DMS114 treated with DMSO at 0.1 percent for 48 hours (cell line): ENCODE measurements around the gene STRIP1.

Experiments used
- DNase-seq: peaks from one replicate; lab custom pipeline; 2025; ENCODE audit not compliant: unreplicated experiment; lab: John Stamatoyannopoulos, UW

Gene STRIP1

DNA sequence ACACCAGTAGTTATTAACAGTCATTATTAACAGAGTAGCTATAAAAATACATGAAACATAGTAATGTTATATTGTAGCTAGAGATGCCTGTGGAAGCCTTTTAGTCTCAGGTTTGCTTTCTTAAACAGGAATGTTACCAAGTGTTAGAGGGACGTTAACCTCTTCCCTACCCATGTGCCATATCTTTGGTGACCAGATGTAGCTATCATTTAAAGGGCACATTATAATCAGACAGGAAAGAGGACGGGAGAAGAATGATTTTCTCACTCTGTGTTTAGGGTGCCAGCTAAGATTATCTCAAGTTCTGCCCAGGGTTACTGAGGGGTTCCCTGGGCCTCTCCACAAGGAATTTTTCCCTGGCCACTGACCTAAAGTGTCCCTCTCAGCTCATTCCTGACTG is 57.0 kb downstream of the STRIP1 start:
- DNase-seq: no peak

DNA sequence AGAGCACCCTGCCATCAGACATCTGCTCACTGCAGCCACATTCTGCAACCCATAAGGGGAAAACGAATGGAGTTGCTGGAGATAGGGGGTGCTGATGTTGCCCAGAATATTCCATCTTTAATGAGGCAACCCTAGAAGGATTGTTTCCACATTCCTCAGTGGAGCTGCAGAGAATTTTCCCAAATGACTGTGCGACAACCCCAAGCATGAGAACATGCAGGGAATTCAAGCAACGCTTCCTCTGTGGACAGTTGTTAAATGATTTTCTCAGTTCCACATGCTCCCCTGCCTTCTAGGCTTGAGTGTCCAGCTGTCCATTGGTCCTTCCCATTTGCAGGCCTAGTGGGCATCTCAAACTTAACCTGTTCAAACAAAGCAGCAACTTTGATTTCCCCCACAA is 57.4 kb downstream of the STRIP1 start:
- no peak for DNase-seq

DNA sequence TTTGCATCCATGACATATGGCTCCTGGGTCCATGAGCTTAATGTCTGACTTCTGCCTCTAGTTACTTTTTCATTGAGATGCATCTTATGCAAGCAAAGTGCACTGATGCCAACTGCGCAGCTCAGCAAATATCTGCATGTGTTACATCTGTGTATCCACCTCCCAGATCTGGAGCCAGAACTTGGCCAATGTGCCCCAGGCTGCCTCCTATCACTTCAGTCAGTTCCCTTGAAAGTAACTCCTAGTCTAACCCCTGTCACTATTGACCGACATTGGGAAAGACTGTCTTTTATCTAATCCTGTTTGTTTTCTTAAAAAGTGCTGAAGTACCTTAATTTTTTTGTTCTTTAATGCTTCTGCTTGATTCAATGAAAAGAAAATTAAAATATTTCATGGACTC is 58.6 kb downstream of the STRIP1 start:
- DNase-seq: no peak

- DNase-seq: no peak
Observed at GRCh38 chr1:110094931-110095654, 60.7 kb downstream of the STRIP1 start.

GRCh38 chr1:110097507-110098221 is 63.2 kb downstream of the STRIP1 start:
- DNase-seq: no peak

DNA sequence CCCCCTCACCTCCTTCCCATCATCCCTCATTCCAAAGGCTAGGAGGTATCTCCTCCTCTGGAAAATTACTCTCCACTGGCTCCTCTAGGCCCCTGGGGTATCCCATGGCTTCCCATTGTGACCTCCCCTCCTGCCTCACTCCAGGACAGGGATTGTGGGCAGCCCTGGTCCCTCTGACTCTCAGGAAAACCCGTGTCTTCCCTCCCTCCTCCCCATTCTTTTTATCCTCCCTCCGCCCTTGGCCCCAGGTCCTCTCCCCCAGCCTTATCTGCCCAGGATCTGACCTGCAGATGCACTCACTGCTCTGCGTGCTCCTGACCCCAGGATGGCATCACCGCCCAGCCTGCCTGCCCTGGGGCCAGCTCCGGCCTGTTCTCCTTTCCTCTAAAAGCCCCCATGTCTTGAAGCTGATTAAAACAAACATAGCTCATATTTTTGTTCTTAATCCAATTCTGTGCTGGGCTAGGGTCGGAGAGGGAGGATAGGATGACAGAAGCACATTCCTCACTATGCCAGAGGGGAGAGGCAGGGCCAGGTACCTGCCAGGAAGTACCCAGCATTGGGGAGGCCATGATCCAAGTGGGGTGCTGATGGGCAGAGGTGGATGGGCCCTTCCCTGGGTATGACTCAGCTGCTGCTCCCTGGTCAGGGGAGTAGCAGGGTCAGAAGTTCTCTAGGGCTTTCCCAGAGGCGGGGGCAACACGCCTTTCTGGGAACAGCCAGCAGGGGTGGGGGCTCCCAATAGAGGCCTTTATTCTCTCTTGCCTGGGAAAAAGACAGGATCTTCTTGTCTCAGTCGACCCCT is 64.0 kb downstream of the STRIP1 start:
- DNase-seq: no peak

DNA sequence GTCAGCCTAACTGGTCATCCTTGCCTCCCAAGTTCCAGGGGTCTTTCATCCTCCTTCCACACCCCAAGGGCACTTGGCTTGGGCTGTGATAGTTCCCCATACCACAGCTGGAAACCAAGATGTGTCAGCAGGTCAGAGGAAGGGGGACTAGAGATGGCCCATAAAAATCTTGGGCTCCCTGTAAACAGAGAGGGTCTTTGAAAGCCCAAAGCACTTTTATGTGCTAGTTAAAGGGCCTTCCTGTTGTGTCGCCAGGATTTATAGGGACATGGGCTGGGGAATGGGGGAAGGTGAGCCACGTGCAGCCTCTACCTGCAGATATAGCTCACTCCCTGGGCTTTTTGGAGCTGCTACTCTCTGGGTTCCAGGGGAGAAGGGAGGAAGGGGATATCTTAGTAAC is 65.9 kb downstream of the STRIP1 start:
- no peak for DNase-seq

DNA sequence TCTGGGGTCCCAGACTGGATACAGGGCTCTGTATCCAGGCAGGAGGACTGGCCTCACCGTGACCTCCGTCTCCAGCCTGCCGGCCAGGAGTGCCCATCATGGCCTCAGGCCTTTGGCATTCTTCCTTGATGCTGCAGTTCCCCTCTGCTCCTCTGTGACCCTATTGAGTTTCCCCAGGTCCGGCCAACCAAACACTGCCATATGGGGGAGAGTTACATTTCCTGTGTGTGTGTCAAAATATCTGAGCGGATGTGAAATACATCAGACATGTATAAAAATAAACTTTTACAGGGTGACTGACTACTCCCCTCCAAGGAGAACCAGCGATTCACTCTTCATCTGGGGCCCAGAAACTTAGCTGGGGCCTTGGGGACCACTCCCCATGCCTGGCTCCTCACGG is 67.7 kb downstream of the STRIP1 start:
- no peak for DNase-seq
